Epithelial cell of prostate (primary cell): ENCODE results near the gene FDX2.

Source experiments
- DNase-seq: peaks from one replicate; pipeline ENCODE4 v3.0.0-alpha.2; 2011; ENCODE audit warnings: low read depth, low spot score
- H3K27ac ChIP-seq: fragments of 450-650 bp; 2 replicates; pipeline ENCODE4 v1.5.1; 2017; ENCODE audit warnings: mild to moderate bottlenecking

Gene FDX2

GRCh38 chr19:10306327-10306726 is 9.5 kb downstream of the FDX2 start:
- H3K27ac ChIP-seq: no peak overlapping the region
- no peak for DNase-seq

GRCh38 chr19:10305139-10305806 is 10.5 kb downstream of the FDX2 start:
- no peak for DNase-seq
- no peak overlapping the region for H3K27ac ChIP-seq

DNA sequence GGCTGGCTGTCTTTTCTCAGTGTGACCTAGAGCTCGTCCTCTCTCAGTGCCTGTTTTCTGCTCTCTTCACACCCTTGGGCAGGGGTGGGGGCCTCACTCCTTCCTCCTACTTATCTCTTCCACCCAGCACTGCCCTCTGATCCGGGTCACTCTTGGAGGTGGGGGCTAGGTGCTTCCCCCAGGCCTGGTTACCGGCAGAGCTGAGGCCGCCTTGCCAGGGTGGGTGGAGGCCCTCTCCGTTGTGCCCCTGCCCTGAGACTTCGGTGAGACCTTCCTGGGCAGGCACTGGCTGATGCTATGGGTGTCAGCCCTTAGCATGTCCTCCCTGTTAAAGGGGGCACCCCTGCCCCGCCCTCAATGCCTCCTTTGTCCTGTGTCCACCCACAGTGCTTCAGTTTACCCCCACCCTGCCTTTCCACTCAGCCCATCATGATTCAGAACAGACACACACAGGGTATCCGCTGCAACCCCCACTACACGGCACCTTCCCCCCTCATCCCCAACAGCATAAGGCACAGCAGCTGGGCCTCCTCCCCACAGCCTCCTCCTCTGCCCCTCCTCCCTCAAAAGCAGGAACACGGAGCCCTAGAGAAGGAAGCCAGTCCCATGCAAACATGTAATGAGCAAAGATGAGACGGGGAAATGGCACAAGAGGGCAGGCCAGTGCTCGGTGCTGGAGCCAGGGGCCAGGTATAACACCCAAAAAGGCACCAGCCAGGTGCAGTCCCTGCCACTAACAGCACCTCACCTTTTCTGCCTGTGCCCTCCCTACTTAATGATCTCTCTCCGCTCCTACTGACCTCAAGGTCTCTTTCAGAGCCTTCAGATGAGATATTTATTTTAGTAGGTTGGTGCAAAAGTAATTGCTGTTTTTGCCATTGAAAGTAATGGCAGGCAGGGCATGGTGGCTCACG is 16.0 kb downstream of the FDX2 start:
- no peak for DNase-seq
- no peak overlapping the region for H3K27ac ChIP-seq

- no peak for DNase-seq
- no peak overlapping the region for H3K27ac ChIP-seq
Observed at GRCh38 chr19:10295847-10296591, 19.8 kb downstream of the FDX2 start.

GRCh38 chr19:10295305-10295846 is 20.4 kb downstream of the FDX2 start:
- no peak overlapping the region for H3K27ac ChIP-seq
- DNase-seq: no peak

GRCh38 chr19:10294368-10294697 is 21.5 kb downstream of the FDX2 start:
- H3K27ac ChIP-seq: no peak overlapping the region
- no peak for DNase-seq

- no peak for DNase-seq
- no peak overlapping the region for H3K27ac ChIP-seq
Observed at GRCh38 chr19:10293637-10294367, 22.0 kb downstream of the FDX2 start.

- no peak for DNase-seq
- H3K27ac ChIP-seq: no peak overlapping the region
Observed at GRCh38 chr19:10292789-10293636, 22.8 kb downstream of the FDX2 start.

DNA sequence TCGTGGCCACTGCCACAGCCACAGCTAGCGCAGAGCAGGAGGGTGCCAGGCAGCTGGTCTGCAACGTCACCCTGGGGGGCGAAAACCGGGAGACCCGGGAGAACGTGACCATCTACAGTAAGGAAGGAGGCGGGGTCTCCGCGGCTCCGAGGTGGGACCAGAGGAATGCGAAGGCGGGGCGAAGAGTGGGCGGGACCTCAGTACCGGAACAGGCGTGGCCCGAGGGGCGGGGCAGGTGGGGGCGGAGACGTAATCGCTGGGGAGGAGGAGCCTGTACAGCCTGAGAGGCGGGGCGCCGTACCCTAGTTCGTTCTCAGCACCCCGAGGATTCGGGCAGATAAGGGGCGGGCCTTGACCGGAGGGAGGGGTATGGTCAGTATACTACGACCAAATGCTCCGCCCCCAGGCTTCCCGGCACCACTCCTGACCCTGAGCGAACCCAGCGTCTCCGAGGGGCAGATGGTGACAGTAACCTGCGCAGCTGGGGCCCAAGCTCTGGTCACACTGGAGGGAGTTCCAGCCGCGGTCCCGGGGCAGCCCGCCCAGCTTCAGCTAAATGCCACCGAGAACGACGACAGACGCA is 23.5 kb downstream of the FDX2 start:
- no peak overlapping the region for H3K27ac ChIP-seq
- no peak for DNase-seq

- no peak overlapping the region for H3K27ac ChIP-seq
- no peak for DNase-seq
Observed at GRCh38 chr19:10291554-10292205, 24.1 kb downstream of the FDX2 start.

- no peak for DNase-seq
- H3K27ac ChIP-seq: no peak overlapping the region
Observed at GRCh38 chr19:10290876-10291553, 24.8 kb downstream of the FDX2 start.

- DNase-seq: no peak
- H3K27ac ChIP-seq: no peak overlapping the region
Observed at GRCh38 chr19:10290357-10290875, 25.4 kb downstream of the FDX2 start.

GRCh38 chr19:10289836-10290356 is 25.9 kb downstream of the FDX2 start, which contains the start of gene ICAM5:
Gene ICAM5 (plus strand): TSS chr19:10289952. CDS start chr19:10290044, 92 bp downstream.
- H3K27ac ChIP-seq: no peak within 1 kb of the TSS
- no peak for DNase-seq

DNA sequence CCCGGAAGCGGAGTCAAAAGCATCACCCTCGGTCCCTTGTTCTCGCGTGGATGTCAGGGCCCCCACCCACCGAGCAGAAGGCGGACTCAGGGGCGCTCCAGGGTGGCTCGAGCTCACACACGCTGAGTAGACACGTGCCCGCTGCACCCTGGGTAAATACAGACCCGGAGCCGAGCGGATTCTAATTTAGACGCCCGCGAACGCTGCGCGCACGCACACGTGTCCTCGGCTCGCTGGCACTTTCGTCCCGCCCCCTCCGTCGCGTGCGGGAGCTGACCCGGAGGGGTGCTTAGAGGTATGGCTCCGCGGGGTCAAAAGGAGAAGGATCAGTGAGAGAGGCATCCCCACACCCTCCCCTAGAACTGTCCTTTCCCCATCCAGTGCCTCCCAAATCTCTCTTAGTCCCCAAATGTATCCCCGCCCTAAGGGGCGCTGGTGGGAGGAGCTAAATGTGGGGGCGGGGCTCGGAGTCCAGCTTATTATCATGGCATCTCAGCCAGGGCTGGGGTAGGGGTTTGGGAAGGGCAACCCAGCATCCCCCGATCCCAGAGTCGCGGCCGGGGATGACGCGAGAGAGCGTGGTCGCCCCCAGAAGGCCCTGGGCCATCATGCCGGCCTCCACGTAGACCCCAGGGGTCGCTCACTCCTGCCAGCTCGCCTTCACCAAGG is 26.5 kb downstream of the FDX2 start:
- no peak overlapping the region for H3K27ac ChIP-seq
- DNase-seq: no peak

DNA sequence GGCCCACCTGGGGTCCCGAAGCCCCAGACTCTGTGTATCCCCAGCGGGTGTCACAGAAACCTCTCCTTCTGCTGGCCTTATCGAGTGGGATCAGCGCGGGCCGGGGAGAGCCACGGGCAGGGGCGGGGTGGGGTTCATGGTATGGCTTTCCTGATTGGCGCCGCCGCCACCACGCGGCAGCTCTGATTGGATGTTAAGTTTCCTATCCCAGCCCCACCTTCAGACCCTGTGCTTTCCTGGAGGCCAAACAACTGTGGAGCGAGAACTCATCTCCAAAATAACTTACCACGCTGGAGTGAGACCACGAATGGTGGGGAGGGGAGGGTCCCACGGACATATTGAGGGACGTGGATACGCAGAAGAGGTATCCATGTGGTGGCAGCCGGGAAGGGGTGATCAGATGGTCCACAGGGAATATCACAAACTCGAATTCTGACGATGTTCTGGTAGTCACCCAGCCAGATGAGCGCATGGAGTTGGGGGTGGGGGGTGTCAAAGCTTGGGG is 27.1 kb downstream of the FDX2 start:
- DNase-seq: no peak
- no peak overlapping the region for H3K27ac ChIP-seq
